H9 (cell line): ENCODE results near the gene F12. TPM values are rescaled to one million over a fixed set of nuclear protein-coding genes. Genes with fewer than 3 reads are reported as not detected.

Experiments used
- DNase-seq: peaks from one replicate; pipeline ENCODE4 v3.0.0-alpha.2; 2017
- H2AFZ ChIP-seq: one replicate; pipeline ENCODE4 v1.6.1; 2013; ENCODE audit warnings: mild to moderate bottlenecking, low read length, control low read depth, moderate library complexity
- H2AK5ac ChIP-seq: 2 replicates; pipeline ENCODE4 v1.6.1; 2013; ENCODE audit warnings: low read length, control low read depth, mixed read lengths; ENCODE audit not compliant: insufficient read length
- H2BK120ac ChIP-seq: one replicate; pipeline ENCODE4 v1.6.1; 2013; ENCODE audit warnings: low read depth, mild to moderate bottlenecking, low read length, control low read depth, inconsistent platforms; ENCODE audit not compliant: poor library complexity, severe bottlenecking
- H2BK12ac ChIP-seq: 2 replicates; pipeline ENCODE4 v1.6.1; 2013; ENCODE audit warnings: low read length, control low read depth, mixed read lengths, low read depth; ENCODE audit not compliant: insufficient read length
- H2BK15ac ChIP-seq: 2 replicates; pipeline ENCODE4 v1.6.1; 2013; ENCODE audit warnings: low read depth, low read length, control low read depth
- H2BK20ac ChIP-seq: one replicate; pipeline ENCODE4 v1.6.1; 2013; ENCODE audit warnings: low read depth, mild to moderate bottlenecking, low read length, control low read depth, inconsistent platforms; ENCODE audit not compliant: poor library complexity, severe bottlenecking
- H2BK5ac ChIP-seq: 2 replicates; pipeline ENCODE4 v1.6.1; 2013; ENCODE audit warnings: low read length, control low read depth, mixed read lengths; ENCODE audit not compliant: insufficient read length
- H3K14ac ChIP-seq: 2 replicates; pipeline ENCODE4 v1.6.1; 2013; ENCODE audit warnings: low read length, control low read depth; ENCODE audit not compliant: insufficient read depth
- H3K18ac ChIP-seq: 2 replicates; pipeline ENCODE4 v1.6.1; 2013; ENCODE audit warnings: low read depth, mild to moderate bottlenecking, mixed read lengths, low read length, control low read depth; ENCODE audit not compliant: insufficient read length
- H3K23ac ChIP-seq: 2 replicates; pipeline ENCODE4 v1.6.1; 2013; ENCODE audit warnings: low read length, control low read depth, mixed read lengths, low read depth; ENCODE audit not compliant: insufficient read length
- H3K23me2 ChIP-seq: 2 replicates; pipeline ENCODE4 v1.6.1; 2013; ENCODE audit warnings: low read depth, mild to moderate bottlenecking, mixed read lengths, low read length, control low read depth; ENCODE audit not compliant: insufficient read length, poor library complexity, severe bottlenecking
- H3K27ac ChIP-seq: 2 replicates; pipeline ENCODE4 v1.5.1; 2013; ENCODE audit warnings: low read length, control low read depth, mixed read lengths, low read depth; ENCODE audit not compliant: insufficient read length
- H3K27me3 ChIP-seq: 2 replicates; pipeline ENCODE4 v1.6.1; 2013; ENCODE audit warnings: low read length, control low read depth, inconsistent platforms; ENCODE audit not compliant: insufficient read depth
- H3K4ac ChIP-seq: 2 replicates; pipeline ENCODE4 v1.6.1; 2013; ENCODE audit warnings: low read depth, mild to moderate bottlenecking, control low read depth, inconsistent platforms, low read length, moderate library complexity
- H3K4me1 ChIP-seq: 2 replicates; pipeline ENCODE4 v1.6.1; 2013; ENCODE audit warnings: low read length, control low read depth, inconsistent platforms; ENCODE audit not compliant: insufficient read depth
- H3K4me2 ChIP-seq: 2 replicates; pipeline ENCODE4 v1.6.1; 2013; ENCODE audit warnings: low read length, control low read depth, mixed read lengths; ENCODE audit not compliant: insufficient read length, insufficient read depth
- H3K56ac ChIP-seq: 2 replicates; pipeline ENCODE4 v1.6.1; 2013; ENCODE audit warnings: low read depth, mild to moderate bottlenecking, mixed read lengths, low read length, control low read depth; ENCODE audit not compliant: insufficient read length
- H3K79me1 ChIP-seq: 2 replicates; pipeline ENCODE4 v1.6.1; 2013; ENCODE audit warnings: low read depth, mild to moderate bottlenecking, moderate library complexity, low read length, control low read depth, inconsistent platforms; ENCODE audit not compliant: insufficient read depth, poor library complexity, severe bottlenecking
- H3K79me2 ChIP-seq: 2 replicates; pipeline ENCODE4 v1.6.1; 2013; ENCODE audit warnings: low read length, control low read depth, inconsistent platforms; ENCODE audit not compliant: insufficient read depth
- H3K9ac ChIP-seq: 2 replicates; pipeline ENCODE4 v1.6.1; 2013; ENCODE audit warnings: low read length, control low read depth, mixed read lengths; ENCODE audit not compliant: insufficient read length; ENCODE audit errors: extremely low read depth
- H3K9me3 ChIP-seq: one replicate; pipeline ENCODE4 v1.6.1; 2013; ENCODE audit warnings: low read depth, low read length, inconsistent platforms; ENCODE audit not compliant: control insufficient read depth
- H3T11ph ChIP-seq: one replicate; pipeline ENCODE4 v1.6.1; 2013; ENCODE audit warnings: mild to moderate bottlenecking, low read length, control low read depth, inconsistent platforms
- H4K20me1 ChIP-seq: one replicate; pipeline ENCODE4 v1.6.1; 2013; ENCODE audit not compliant: control insufficient read depth, insufficient read length, insufficient read depth
- H4K5ac ChIP-seq: 2 replicates; pipeline ENCODE4 v1.6.1; 2013; ENCODE audit warnings: low read depth, mild to moderate bottlenecking, mixed read lengths, low read length, control low read depth; ENCODE audit not compliant: insufficient read length
- H4K8ac ChIP-seq: replicated peaks from 2 replicates; pipeline ENCODE4 v1.6.1; 2013; ENCODE audit warnings: low read length, control low read depth, mixed read lengths, low read depth; ENCODE audit not compliant: insufficient read length
- H4K91ac ChIP-seq: 2 replicates; pipeline ENCODE4 v1.6.1; 2013; ENCODE audit warnings: low read depth, mild to moderate bottlenecking, moderate library complexity, mixed read lengths, low read length, control low read depth; ENCODE audit not compliant: insufficient read length
- H3K27ac Mint-ChIP-seq, 3 experiments: 2 replicates in 2 of 3; 3 replicates in 1 of 3; pipeline ENCODE4 v1.8.0; 2020 to 2021; ENCODE audit warnings: mixed read lengths in 3 of 3, mild to moderate bottlenecking in 1 of 3, moderate library complexity in 1 of 3
- H3K27me3 Mint-ChIP-seq: 2 replicates; pipeline ENCODE4 v1.8.0; 2021; ENCODE audit warnings: low read depth, mild to moderate bottlenecking, moderate library complexity, mixed read lengths
- H3K36me3 Mint-ChIP-seq, 3 experiments: 2 replicates in 2 of 3; 3 replicates in 1 of 3; pipeline ENCODE4 v1.8.0; 2020 to 2021; ENCODE audit warnings: low read depth in 3 of 3, mixed read lengths in 3 of 3; ENCODE audit not compliant: insufficient read depth in 1 of 3
- H3K4me1 Mint-ChIP-seq, 2 experiments: 2 replicates each; pipeline ENCODE4 v1.8.0; 2020; ENCODE audit warnings: mixed read lengths in 2 of 2
- H3K4me3 Mint-ChIP-seq, 2 experiments: 2 replicates in 1 of 2; 3 replicates in 1 of 2; pipeline ENCODE4 v1.8.0; 2020 to 2021; ENCODE audit warnings: mild to moderate bottlenecking in 2 of 2, mixed read lengths in 2 of 2, moderate library complexity in 1 of 2
- H3K9me3 Mint-ChIP-seq, 2 experiments: 2 replicates in 1 of 2; 3 replicates in 1 of 2; pipeline ENCODE4 v1.8.0; 2020; ENCODE audit warnings: mild to moderate bottlenecking in 2 of 2, mixed read lengths in 2 of 2, moderate library complexity in 1 of 2
- WGBS: extraction: QIAGEN DNeasy Blood & Tissue Kit; methylation state at CpG from one replicate; pipeline ENCODE4 v1.1.7; 2013; ENCODE audit warnings: missing lambda C conversion rate, low lambda C conversion rate, mixed read lengths; ENCODE audit not compliant: insufficient read length; ENCODE audit errors: extremely low coverage; 5-methylcytosine and 5-hydroxymethylcytosine counted together
- total RNA-seq: library from RNA; stranded (reverse); gene quantifications from 2 replicates; pipeline ENCODE4 v1.2.1, GENCODE V29; 2021
- TF ChIP-seq, protein P1 (sequence below): fragments of 200-600 bp; sonication (generic); conservative IDR thresholded peaks from 3 replicates; pipeline ENCODE4 v1.8.0; 2021; ENCODE audit warnings: antibody characterized with exemption, mild to moderate bottlenecking

The F12 gene
- total RNA-seq, 1 experiment from 2014 or later = 3.5 TPM

DNA sequence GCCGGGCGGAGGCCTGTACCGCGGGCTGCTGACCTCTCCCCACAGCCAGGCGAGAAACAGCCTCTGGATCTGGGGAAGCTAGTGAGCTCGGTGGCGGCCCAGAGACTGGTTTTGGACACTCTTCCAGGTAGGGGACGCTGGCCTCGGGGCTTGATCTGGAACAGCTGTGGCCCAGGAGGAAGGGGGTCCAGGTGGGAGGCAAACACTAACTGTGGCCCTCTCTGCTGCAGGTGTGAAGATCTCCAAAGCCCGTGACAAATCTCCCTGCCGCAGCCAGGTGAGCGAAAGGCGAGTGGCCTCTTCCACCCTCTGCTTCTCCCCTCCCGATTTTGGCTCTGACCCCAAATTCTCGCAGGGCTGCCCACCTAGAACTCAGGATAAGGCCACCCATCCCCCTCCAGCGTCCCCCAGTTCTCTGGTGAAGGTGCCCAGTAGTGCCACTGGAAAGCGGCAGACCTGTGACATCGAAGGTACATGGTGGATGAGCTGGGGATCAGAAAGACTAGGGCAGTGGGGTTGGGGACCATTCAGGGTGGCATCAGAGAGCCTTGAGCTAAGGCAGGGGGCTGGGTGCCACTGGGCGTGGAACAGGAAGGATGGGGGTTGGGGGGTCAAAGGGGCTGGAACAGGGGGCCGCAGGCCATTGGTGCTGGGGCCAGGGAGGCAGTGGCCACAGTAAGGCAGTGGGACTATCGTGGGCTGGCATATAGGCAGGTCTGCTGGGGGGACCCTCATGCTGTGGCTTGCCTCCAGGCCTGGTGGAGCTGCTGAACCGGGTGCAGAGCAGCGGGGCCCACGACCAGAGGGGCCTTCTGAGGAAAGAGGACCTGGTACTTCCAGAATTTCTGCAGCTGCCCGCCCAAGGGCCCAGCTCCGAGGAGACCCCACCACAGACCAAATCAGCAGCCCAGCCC is 38.0 kb downstream of the F12 start:
- Mint-ChIP-seq H3K27ac (peak overlapping the region in 2 of 3 experiments; percentile 35 to 78; a peak in 1 of 7 replicates), H3K27me3 (peaks cover 17% of the 10 kb centered on the region), H3K4me1 (peaks cover 33 to 58% of the 10 kb centered on the region in 2 experiments), H3K36me3 (peaks cover 8 to 22% (median 8%) of the 10 kb centered on the region in 3 experiments), H3K9me3 (no peaks in the 10 kb centered on the region; a peak in 1 of 5 replicates), H3K4me3 (peak overlapping the region; percentile 70 to 84)
- Histone ChIP-seq H3K9ac (peak overlapping the region; percentile 58), H3K14ac (peak overlapping the region; percentile 37; the same call in 1 of the 2 replicates), H4K8ac (no peak overlapping the region), H3K79me1 (no peaks in the 10 kb centered on the region), H3K27me3 (no peaks in the 10 kb centered on the region; the same call in 1 of the 2 replicates), H3T11ph (no peak overlapping the region), H2BK5ac (no peak overlapping the region), H3K4ac (no peak overlapping the region), H2BK15ac (no peak overlapping the region), H4K5ac (no peak overlapping the region), H2BK120ac (no peak overlapping the region), H3K23me2 (peaks cover 10% of the 10 kb centered on the region), H3K9me3 (no peaks in the 10 kb centered on the region), H3K79me2 (no peaks in the 10 kb centered on the region), H3K4me2 (peak overlapping the region; percentile 70), H4K91ac (no peak overlapping the region), H2BK20ac (no peak overlapping the region), H3K27ac (no peak overlapping the region), H2AK5ac (no peak overlapping the region), H3K18ac (peak overlapping the region; percentile 47), H3K56ac (no peak overlapping the region), H3K4me1 (peaks cover 6% of the 10 kb centered on the region; the same call in 1 of the 2 replicates), H2AFZ (no peak overlapping the region), H3K23ac (no peak overlapping the region), H2BK12ac (no peak overlapping the region), H4K20me1 (no peaks in the 10 kb centered on the region)
- TF ChIP-seq, protein P1, sequence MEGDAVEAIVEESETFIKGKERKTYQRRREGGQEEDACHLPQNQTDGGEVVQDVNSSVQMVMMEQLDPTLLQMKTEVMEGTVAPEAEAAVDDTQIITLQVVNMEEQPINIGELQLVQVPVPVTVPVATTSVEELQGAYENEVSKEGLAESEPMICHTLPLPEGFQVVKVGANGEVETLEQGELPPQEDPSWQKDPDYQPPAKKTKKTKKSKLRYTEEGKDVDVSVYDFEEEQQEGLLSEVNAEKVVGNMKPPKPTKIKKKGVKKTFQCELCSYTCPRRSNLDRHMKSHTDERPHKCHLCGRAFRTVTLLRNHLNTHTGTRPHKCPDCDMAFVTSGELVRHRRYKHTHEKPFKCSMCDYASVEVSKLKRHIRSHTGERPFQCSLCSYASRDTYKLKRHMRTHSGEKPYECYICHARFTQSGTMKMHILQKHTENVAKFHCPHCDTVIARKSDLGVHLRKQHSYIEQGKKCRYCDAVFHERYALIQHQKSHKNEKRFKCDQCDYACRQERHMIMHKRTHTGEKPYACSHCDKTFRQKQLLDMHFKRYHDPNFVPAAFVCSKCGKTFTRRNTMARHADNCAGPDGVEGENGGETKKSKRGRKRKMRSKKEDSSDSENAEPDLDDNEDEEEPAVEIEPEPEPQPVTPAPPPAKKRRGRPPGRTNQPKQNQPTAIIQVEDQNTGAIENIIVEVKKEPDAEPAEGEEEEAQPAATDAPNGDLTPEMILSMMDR = no peak
- no peak for DNase-seq
- WGBS = no CpG with 5 or more reads among the region's 26 CpGs
